RWPE2 (cell line): ENCODE data around the gene USB1.

Source experiments
- ATAC-seq: fragments of 200-7000 bp; cut with Tn5 transposase; 3 replicates; pipeline ENCODE4 v1.9.1; 2021; ENCODE audit warnings: low read depth
- DNase-seq: peaks from one replicate; pipeline ENCODE4 v3.0.0-alpha.2; 2020; ENCODE audit warnings: low spot score
- H3K27ac ChIP-seq: fragments of 450-650 bp; 2 replicates; pipeline ENCODE4 v1.5.1; 2017; ENCODE audit warnings: mild to moderate bottlenecking; ENCODE audit not compliant: poor library complexity, severe bottlenecking
- H3K27me3 ChIP-seq: fragments of 250-450 bp; sonication (Bioruptor Pico); 2 replicates; pipeline ENCODE4 v1.5.1; 2021; ENCODE audit warnings: mild to moderate bottlenecking, moderate library complexity; ENCODE audit not compliant: insufficient read depth, poor library complexity, severe bottlenecking
- H3K36me3 ChIP-seq: fragments of 250-450 bp; sonication (Bioruptor Pico); 2 replicates; pipeline ENCODE4 v1.5.1; 2020; ENCODE audit warnings: low read depth, mild to moderate bottlenecking, moderate library complexity
- H3K4me1 ChIP-seq: fragments of 250-450 bp; sonication (Bioruptor Pico); 2 replicates; pipeline ENCODE4 v1.5.1; 2021; ENCODE audit warnings: mild to moderate bottlenecking, moderate library complexity; ENCODE audit not compliant: insufficient read depth, poor library complexity, severe bottlenecking
- H3K4me3 ChIP-seq: fragments of 250-450 bp; sonication (Bioruptor Pico); 2 replicates; pipeline ENCODE4 v1.5.1; 2021; ENCODE audit warnings: mild to moderate bottlenecking, moderate library complexity; ENCODE audit not compliant: severe bottlenecking
- H3K9me3 ChIP-seq: fragments of 250-450 bp; sonication (Bioruptor Pico); 2 replicates; pipeline ENCODE4 v1.5.1; 2021; ENCODE audit warnings: mild to moderate bottlenecking, moderate library complexity; ENCODE audit not compliant: severe bottlenecking
- CTCF ChIP-seq: fragments of 450-650 bp; IDR thresholded peaks from one replicate; pipeline ENCODE4 v1.5.1; 2017; ENCODE audit warnings: mild to moderate bottlenecking, moderate library complexity; ENCODE audit not compliant: poor library complexity, severe bottlenecking

USB1 gene

DNA sequence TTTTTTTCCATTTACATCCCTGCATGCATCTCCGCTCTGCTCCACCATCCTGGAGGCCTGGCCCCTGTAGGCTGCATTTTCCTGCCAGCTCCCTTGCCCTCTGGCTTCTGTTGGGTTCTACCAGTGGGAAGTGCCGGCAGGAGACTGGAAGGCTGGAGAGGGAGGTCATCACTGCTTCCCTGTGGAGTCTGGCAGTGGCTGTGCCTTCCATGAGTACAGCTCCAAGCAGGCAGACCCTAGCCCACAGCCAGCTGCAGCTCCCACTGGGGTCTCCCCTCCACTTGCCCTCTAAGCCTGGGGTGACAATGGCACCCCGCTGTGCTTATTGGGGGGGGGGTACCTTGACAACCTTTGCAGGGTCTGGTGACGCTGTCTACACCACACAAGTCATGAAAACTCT is 61.6 kb downstream of the USB1 start:
- DNase-seq = no peak
- no peaks in the 10 kb centered on the region for H3K4me1 ChIP-seq
- no peaks in the 10 kb centered on the region for H3K27me3 ChIP-seq
- no peak for ATAC-seq
- no peak for TF ChIP-seq CTCF
- H3K4me3 ChIP-seq = no peak overlapping the region
- no peaks in the 10 kb centered on the region for H3K9me3 ChIP-seq
- H3K27ac ChIP-seq = no peak overlapping the region
- no peaks in the 10 kb centered on the region for H3K36me3 ChIP-seq

DNA sequence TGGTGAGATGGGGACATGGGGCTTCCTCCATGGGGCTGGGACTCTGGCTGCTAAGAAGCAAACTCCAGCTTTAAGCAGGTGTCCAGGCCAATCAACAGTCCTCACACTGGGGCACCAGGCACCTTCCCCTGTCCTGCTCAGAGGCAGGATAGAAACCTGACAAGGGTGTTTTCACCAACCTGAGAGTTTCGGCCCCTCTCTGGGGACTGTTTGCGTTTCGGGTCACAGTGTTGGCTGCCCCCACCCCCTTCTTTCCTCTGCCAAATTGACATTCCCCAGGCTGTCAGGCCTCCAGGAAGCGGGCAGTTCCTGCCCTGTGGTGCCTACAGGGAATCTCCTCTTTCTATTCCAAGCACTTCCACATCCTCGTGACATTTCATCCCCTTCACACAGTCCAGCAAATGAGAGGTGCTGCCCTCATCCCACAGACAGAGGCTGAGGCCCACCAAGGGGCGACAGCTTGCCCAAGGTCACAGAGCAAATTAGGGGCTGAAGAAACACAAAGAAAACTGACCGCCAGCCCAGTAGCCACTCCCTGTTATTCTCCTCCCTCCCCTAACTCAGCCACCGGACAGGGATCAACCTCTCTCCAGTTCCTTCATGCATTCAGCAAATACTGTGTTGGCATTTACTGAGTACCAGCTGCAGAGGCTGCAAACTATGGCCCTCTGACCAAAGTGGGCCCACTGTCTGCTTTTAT is 62.3 kb downstream of the USB1 start:
- Histone ChIP-seq H3K4me3 (no peak overlapping the region), H3K27ac (no peak overlapping the region), H3K27me3 (no peaks in the 10 kb centered on the region), H3K9me3 (no peaks in the 10 kb centered on the region), H3K36me3 (no peaks in the 10 kb centered on the region), H3K4me1 (no peaks in the 10 kb centered on the region)
- DNase-seq (no peak), ATAC-seq (no peak)
- TF ChIP-seq CTCF = no peak

GRCh38 chr16:58070585-58070984 is 69.4 kb downstream of the USB1 start:
- Histone ChIP-seq H3K27ac (no peak overlapping the region), H3K4me3 (no peak overlapping the region), H3K9me3 (no peaks in the 10 kb centered on the region), H3K4me1 (no peaks in the 10 kb centered on the region), H3K36me3 (no peaks in the 10 kb centered on the region), H3K27me3 (no peaks in the 10 kb centered on the region)
- no peak for DNase-seq
- no peak for TF ChIP-seq CTCF
- no peak for ATAC-seq
